ENCODE measurements around the gene F3.

F3 gene

DNA sequence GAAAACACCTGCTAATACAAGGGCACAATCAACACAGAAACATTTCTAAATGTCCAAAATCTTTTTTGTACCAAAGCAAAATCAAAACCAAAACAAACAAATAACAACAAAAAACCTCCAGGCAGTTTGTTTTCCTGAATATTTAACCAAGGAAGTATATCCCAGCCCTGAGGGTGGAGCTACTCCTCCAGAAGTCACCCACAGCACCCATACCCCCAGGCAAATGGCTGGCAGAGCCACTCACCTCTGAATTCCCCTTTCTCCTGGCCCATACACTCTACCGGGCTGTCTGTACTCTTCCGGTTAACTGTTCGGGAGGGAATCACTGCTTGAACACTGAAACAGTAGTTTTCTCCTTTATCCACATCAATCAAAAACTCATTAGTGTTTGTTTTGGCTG lies 9.5 kb downstream of the F3 start:
- no peak overlapping the region for H3K27ac ChIP-seq (ENCODE audit: low read depth, low read length)
- no peak overlapping the region for H3K4me3 ChIP-seq (ENCODE audit: low read length)
- no peaks in the 10 kb centered on the region for H3K4me1 ChIP-seq (ENCODE audit: control insufficient read depth, insufficient read depth, low read length)
- H3K9ac ChIP-seq (ENCODE audit: low read length), result no peak overlapping the region
- no peaks in the 10 kb centered on the region for H3K36me3 ChIP-seq (ENCODE audit: control insufficient read depth, insufficient read depth, low read length)
- H3K27me3 ChIP-seq (ENCODE audit: control insufficient read depth, insufficient read depth, low read length), result no peaks in the 10 kb centered on the region

DNA sequence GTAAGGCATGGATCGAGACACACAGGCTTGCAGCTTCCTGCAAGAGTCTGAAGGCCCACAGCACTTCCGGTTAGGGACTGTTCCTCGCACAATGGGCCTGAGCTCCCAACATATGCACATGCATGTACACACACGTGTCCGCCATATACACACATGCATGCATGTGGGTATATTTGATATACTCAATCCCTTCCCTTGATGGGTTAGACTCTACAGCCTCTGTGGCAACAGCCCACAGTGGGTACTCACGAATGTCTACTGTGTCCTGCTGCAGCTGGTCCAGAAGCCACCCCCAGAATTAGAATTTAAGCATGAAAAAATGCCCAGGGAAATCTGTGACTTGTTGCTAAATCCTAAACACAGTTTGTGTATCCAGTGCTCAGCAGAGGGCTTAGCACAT lies 9.9 kb downstream of the F3 start:
- no peaks in the 10 kb centered on the region for H3K4me1 ChIP-seq (ENCODE audit: control insufficient read depth, insufficient read depth, low read length)
- H3K27me3 ChIP-seq (ENCODE audit: control insufficient read depth, insufficient read depth, low read length), result no peaks in the 10 kb centered on the region
- H3K4me3 ChIP-seq (ENCODE audit: low read length), result no peak overlapping the region
- H3K27ac ChIP-seq (ENCODE audit: low read depth, low read length), result no peak overlapping the region
- no peaks in the 10 kb centered on the region for H3K36me3 ChIP-seq (ENCODE audit: control insufficient read depth, insufficient read depth, low read length)
- H3K9ac ChIP-seq (ENCODE audit: low read length), result no peak overlapping the region

DNA sequence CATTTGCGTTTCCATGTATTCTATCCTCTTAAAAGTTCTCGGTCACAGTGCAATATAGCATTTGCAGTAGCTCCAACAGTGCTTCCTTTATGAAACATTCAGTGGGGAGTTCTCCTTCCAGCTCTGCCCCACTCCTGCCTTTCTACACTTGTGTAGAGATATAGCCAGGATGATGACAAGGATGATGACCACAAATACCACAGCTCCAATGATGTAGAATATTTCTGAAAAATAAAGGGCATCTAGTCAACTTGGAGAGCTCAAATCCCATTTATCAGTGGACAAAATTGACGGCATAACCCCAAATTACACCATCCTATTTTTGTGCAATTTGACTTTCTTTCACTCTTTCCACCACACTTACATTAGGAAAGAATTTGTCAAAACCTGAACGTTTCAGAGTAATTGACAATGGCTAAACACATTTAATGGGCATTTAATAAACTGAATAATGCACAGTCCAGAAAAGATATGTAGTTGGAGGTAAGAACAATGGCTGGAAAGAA lies 11.1 kb downstream of the F3 start:
- Histone ChIP-seq H3K4me1 (ENCODE audit: control insufficient read depth, insufficient read depth, low read length) (no peaks in the 10 kb centered on the region), H3K27ac (ENCODE audit: low read depth, low read length) (no peak overlapping the region), H3K27me3 (ENCODE audit: control insufficient read depth, insufficient read depth, low read length) (no peaks in the 10 kb centered on the region), H3K36me3 (ENCODE audit: control insufficient read depth, insufficient read depth, low read length) (no peaks in the 10 kb centered on the region), H3K4me3 (ENCODE audit: low read length) (no peak overlapping the region), H3K9ac (ENCODE audit: low read length) (no peak overlapping the region)

DNA sequence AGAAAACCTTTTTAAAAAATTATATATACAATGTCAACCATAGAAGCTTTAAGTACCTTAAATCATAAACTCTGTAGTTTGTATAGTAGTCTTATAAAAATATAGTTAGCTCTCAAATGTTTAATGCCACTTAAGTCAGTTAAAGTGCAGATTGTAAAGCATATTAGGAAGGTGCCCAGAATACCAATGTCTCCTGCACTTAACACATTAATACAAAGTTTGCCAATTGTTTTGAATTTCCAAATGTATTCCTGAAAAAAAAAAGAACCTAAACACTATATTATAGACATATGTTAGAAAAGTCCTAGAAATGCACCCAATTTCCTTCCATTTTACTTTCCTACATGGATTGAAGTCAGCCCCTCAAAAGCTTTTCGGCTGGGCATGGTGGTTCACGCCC lies 12.1 kb downstream of the F3 start:
- H3K27ac ChIP-seq (ENCODE audit: low read depth, low read length), result no peak overlapping the region
- no peak overlapping the region for H3K9ac ChIP-seq (ENCODE audit: low read length)
- H3K4me1 ChIP-seq (ENCODE audit: control insufficient read depth, insufficient read depth, low read length), result no peaks in the 10 kb centered on the region
- no peaks in the 10 kb centered on the region for H3K36me3 ChIP-seq (ENCODE audit: control insufficient read depth, insufficient read depth, low read length)
- no peaks in the 10 kb centered on the region for H3K27me3 ChIP-seq (ENCODE audit: control insufficient read depth, insufficient read depth, low read length)
- H3K4me3 ChIP-seq (ENCODE audit: low read length), result no peak overlapping the region

DNA sequence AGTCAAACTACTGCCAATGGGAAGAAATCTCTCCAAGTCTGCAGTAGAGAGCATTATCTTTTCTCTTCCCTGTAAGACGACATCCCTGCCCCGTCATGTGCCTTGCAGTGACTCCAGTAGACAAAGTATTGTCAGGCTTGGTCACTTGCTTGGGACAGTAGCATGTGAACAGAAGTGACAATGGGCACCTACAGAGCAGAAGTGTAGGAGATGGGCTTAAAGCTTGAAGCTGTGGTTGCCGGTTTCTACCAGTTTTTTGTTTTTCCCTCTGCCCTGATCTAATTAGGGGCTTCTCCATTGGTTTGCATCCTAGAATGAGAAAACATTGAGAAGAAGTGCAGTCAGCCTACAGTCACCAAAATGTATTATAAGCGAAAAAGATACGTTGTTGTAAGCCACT lies 12.7 kb downstream of the F3 start:
- Histone ChIP-seq H3K27ac (ENCODE audit: low read depth, low read length) (no peak overlapping the region), H3K9ac (ENCODE audit: low read length) (no peak overlapping the region), H3K4me1 (ENCODE audit: control insufficient read depth, insufficient read depth, low read length) (no peaks in the 10 kb centered on the region), H3K4me3 (ENCODE audit: low read length) (no peak overlapping the region), H3K36me3 (ENCODE audit: control insufficient read depth, insufficient read depth, low read length) (no peaks in the 10 kb centered on the region), H3K27me3 (ENCODE audit: control insufficient read depth, insufficient read depth, low read length) (no peaks in the 10 kb centered on the region)

DNA sequence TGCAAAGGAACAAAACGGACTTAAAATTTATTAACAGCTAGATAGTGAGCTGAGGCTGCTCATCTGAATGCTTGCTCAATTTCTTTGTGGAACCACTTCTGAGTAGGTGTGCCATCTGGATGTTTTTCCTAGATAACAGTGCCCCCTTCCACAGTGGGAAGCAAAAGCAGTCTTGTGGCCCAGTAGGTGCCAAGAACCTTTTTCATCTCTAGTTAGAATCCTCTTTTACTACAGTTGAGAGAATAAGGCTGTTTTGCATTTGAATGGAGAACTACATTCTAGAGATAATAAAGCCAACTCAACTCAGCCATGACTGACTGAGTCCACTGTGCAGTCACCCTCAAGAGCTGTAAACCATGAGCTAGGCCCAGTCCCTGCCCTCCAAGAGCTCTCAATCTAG lies 13.3 kb downstream of the F3 start:
- H3K27ac ChIP-seq (ENCODE audit: low read depth, low read length), result no peak overlapping the region
- no peaks in the 10 kb centered on the region for H3K36me3 ChIP-seq (ENCODE audit: control insufficient read depth, insufficient read depth, low read length)
- H3K27me3 ChIP-seq (ENCODE audit: control insufficient read depth, insufficient read depth, low read length), result no peaks in the 10 kb centered on the region
- H3K9ac ChIP-seq (ENCODE audit: low read length), result no peak overlapping the region
- H3K4me1 ChIP-seq (ENCODE audit: control insufficient read depth, insufficient read depth, low read length), result no peaks in the 10 kb centered on the region
- H3K4me3 ChIP-seq (ENCODE audit: low read length), result no peak overlapping the region

DNA sequence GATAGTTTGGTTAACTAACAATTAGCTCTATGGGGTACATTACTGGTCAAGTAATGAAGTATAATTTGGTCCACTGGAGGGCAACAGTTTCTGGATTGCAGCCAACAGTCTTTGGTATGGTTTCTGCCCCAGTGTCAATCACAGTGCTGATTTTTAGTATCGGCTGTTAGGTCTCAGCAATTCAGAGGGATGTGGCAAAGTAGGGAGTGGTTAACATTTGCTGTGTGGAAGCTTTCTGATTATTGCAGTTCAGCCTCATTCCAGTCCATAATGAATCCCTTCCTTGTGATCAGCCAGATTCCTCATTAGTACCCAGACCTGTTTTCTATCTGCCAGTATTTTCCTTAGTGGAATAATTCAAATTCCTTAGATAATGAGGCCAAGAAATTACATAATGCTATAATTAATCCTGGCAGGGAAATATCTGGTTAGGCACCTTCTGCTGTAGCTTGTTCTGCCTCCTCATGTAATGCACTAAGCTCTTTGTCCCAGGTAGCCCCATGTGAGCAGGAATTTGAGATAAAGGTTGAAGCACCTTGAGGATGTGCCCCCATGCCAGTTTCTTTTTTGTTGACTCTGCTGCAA lies 14.0 kb downstream of the F3 start:
- Histone ChIP-seq H3K4me3 (ENCODE audit: low read length) (no peak overlapping the region), H3K27ac (ENCODE audit: low read depth, low read length) (no peak overlapping the region), H3K4me1 (ENCODE audit: control insufficient read depth, insufficient read depth, low read length) (no peaks in the 10 kb centered on the region), H3K27me3 (ENCODE audit: control insufficient read depth, insufficient read depth, low read length) (no peaks in the 10 kb centered on the region), H3K9ac (ENCODE audit: low read length) (no peak overlapping the region), H3K36me3 (ENCODE audit: control insufficient read depth, insufficient read depth, low read length) (no peaks in the 10 kb centered on the region)

DNA sequence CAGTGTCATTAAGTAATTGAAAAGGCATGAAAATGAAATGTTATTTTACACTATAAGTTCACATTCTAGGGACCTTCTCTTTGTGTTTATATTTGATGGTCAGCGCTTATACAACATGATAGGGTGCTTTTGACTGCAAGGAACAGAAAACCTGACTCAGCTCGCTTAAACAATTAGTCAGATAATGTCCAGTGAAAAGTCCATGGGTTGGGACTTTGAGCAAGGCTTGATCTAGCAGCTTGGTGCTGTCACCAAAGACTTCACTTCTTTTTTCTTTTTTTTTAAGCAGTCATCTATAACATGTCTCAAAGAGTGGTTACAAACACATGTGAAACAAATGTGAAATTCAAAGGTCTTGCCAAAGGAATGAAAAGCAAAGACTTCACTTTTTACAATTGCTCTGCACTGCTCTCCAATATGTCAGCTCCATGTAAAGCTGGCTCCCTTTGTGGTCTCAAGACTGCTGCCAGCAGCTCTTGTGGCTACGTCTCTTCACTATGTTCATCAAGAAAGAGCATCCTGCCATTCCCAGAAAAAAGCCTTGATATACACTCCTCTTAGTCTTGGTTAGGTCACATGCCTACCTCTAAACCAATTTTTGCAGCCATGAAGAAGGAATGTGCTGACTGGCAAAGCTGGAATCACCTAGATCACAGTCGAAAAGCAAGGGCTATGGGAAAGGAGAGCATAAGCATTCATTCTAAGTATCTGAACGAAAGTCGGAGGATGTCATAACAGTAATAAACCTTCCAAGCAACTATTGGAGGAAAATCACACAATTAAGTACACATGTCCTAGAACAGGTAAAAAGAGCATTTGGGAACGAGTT lies 15.2 kb downstream of the F3 start:
- Histone ChIP-seq H3K4me1 (ENCODE audit: control insufficient read depth, insufficient read depth, low read length) (no peaks in the 10 kb centered on the region), H3K27ac (ENCODE audit: low read depth, low read length) (no peak overlapping the region), H3K27me3 (ENCODE audit: control insufficient read depth, insufficient read depth, low read length) (no peaks in the 10 kb centered on the region), H3K36me3 (ENCODE audit: control insufficient read depth, insufficient read depth, low read length) (no peaks in the 10 kb centered on the region), H3K9ac (ENCODE audit: low read length) (no peak overlapping the region), H3K4me3 (ENCODE audit: low read length) (no peak overlapping the region)

DNA sequence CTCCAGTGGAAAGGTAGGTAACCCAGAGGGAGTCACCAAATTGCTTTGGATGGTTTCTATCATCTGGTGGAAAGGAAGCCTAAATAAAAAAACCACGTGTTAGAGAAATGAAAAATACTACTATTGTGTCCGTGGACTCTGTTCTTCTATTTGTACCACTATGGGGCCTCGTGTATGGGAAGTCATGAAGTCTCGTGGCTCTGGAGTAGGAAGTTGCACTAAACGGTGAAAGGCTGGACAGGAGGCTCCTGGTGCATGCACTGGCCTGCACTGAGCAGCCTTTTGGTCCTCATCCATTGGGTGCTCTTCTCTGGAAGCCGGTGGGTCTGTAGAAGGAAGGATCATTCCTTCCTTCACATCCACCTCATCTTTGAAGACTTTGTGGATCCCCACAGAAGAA lies 17.0 kb downstream of the F3 start:
- Histone ChIP-seq H3K36me3 (ENCODE audit: control insufficient read depth, insufficient read depth, low read length) (peaks cover 2% of the 10 kb centered on the region), H3K27me3 (ENCODE audit: control insufficient read depth, insufficient read depth, low read length) (no peaks in the 10 kb centered on the region), H3K27ac (ENCODE audit: low read depth, low read length) (no peak overlapping the region), H3K4me1 (ENCODE audit: control insufficient read depth, insufficient read depth, low read length) (no peaks in the 10 kb centered on the region), H3K4me3 (ENCODE audit: low read length) (no peak overlapping the region), H3K9ac (ENCODE audit: low read length) (no peak overlapping the region)

DNA sequence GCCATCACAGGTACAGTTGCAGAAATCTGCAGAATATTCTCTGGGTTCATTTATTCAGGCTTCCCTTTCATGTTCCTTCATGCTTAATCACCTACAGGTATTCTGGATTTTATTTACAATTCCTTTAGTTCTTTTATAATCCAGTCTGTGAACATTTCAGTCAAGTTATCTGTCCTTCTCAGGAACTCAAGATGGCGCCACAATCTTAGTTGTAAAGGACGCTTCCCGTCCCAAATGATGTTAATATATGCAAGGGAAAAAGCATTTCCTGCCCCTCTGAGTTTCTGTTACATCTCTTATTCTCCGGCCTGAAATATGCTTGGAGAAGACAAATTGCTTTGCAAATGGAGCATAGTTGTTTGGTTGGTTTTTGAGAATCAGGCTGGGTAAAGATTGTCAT lies 19.3 kb downstream of the F3 start:
- H3K4me1 ChIP-seq (ENCODE audit: control insufficient read depth, insufficient read depth, low read length), result no peaks in the 10 kb centered on the region
- peaks cover 2% of the 10 kb centered on the region for H3K36me3 ChIP-seq (ENCODE audit: control insufficient read depth, insufficient read depth, low read length)
- H3K27me3 ChIP-seq (ENCODE audit: control insufficient read depth, insufficient read depth, low read length), result no peaks in the 10 kb centered on the region
- no peak overlapping the region for H3K4me3 ChIP-seq (ENCODE audit: low read length)
- H3K27ac ChIP-seq (ENCODE audit: low read depth, low read length), result no peak overlapping the region
- H3K9ac ChIP-seq (ENCODE audit: low read length), result no peak overlapping the region

DNA sequence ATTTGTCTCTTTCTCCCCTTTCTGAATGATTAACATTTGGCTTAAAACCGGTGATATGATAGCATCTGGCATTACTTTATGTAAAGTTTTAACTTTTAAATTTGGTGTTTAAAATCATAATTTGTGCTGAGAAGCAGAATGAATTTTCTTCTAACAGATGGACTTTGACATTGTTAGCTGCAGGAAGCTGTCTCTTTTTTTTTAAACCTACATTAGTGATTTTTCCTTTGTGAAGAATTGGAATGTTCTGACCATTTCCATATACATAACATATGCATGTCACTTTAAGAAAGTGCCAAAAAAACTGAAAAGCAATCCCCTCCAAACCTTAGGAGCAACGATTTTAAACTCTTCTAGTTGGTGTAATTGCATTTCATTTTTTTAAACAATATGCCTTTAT lies 22.2 kb downstream of the F3 start:
- Histone ChIP-seq H3K36me3 (ENCODE audit: control insufficient read depth, insufficient read depth, low read length) (peaks cover 2% of the 10 kb centered on the region), H3K4me1 (ENCODE audit: control insufficient read depth, insufficient read depth, low read length) (no peaks in the 10 kb centered on the region), H3K9ac (ENCODE audit: low read length) (no peak overlapping the region), H3K4me3 (ENCODE audit: low read length) (no peak overlapping the region), H3K27me3 (ENCODE audit: control insufficient read depth, insufficient read depth, low read length) (no peaks in the 10 kb centered on the region), H3K27ac (ENCODE audit: low read depth, low read length) (no peak overlapping the region)

DNA sequence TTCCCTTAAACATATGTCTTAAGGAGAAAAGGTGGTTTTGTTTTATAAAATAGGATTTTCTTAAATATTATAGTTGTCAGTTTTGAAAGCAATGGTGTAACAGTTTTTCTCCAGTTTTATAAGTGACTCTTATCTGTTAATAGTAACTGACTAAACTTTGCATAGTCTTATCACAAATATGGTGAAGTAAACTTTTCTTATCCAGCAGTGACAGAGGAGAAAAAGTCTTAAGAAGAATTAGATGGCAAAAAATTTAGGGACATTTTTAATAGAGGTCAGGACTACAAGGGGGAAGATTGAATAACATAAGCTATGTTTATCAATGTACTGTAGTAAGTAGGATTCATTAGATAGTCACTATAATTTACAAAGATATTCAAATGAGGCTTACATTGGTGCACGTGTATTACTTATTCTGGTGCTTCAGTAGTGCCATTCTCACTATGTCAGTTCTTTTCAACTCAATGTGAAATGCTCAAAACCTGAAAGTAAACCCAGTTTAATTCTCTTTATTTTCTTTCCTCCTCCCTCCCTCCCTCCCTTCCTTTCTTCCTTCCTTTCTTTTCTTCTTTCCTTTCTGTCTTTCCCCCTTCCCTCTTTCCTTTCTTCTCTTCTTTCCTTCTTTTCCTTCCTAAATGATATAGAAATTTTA lies 26.1 kb downstream of the F3 start:
- H3K4me1 ChIP-seq (ENCODE audit: control insufficient read depth, insufficient read depth, low read length), result no peaks in the 10 kb centered on the region
- no peak overlapping the region for H3K27ac ChIP-seq (ENCODE audit: low read depth, low read length)
- no peak overlapping the region for H3K9ac ChIP-seq (ENCODE audit: low read length)
- H3K4me3 ChIP-seq (ENCODE audit: low read length), result no peak overlapping the region
- H3K36me3 ChIP-seq (ENCODE audit: control insufficient read depth, insufficient read depth, low read length), result peaks cover 2% of the 10 kb centered on the region
- H3K27me3 ChIP-seq (ENCODE audit: control insufficient read depth, insufficient read depth, low read length), result no peaks in the 10 kb centered on the region

Measured in rectal smooth muscle tissue (tissue), 1 donor.